Mesendoderm (in vitro differentiated cells): ENCODE results near the gene RASD2.

Experiments
- DNase-seq: peaks from one replicate; pipeline ENCODE4 v3.0.0; 2013
- H2AK5ac ChIP-seq: 2 replicates; pipeline ENCODE4 v1.6.1; 2013; ENCODE audit warnings: low read length, inconsistent platforms
- H2BK120ac ChIP-seq: 2 replicates; pipeline ENCODE4 v1.6.1; 2013; ENCODE audit warnings: low read depth, mild to moderate bottlenecking, low read length, moderate library complexity, mixed read lengths
- H2BK15ac ChIP-seq: replicated peaks from 2 replicates; pipeline ENCODE4 v1.6.1; 2013; ENCODE audit warnings: low read depth, mild to moderate bottlenecking, moderate library complexity
- H2BK5ac ChIP-seq: 2 replicates; pipeline ENCODE4 v1.6.1; 2013; ENCODE audit warnings: low read length, inconsistent platforms
- H3K18ac ChIP-seq: 2 replicates; pipeline ENCODE4 v1.6.1; 2013; ENCODE audit warnings: mild to moderate bottlenecking, low read length, mixed read lengths
- H3K23ac ChIP-seq: one replicate; pipeline ENCODE4 v1.6.1; 2013; ENCODE audit warnings: low read length
- H3K27ac ChIP-seq: 2 replicates; pipeline ENCODE4 v1.5.1; 2013; ENCODE audit warnings: low read depth, mild to moderate bottlenecking, inconsistent platforms, low read length, moderate library complexity
- H3K27me3 ChIP-seq: 2 replicates; pipeline ENCODE4 v1.6.1; 2013; ENCODE audit warnings: low read length, control low read depth, mild to moderate bottlenecking, inconsistent platforms; ENCODE audit not compliant: insufficient read depth, poor library complexity
- H3K36me3 ChIP-seq: 2 replicates; pipeline ENCODE4 v1.6.1; 2013; ENCODE audit warnings: low read length, inconsistent platforms; ENCODE audit not compliant: control insufficient read depth, insufficient read depth
- H3K4ac ChIP-seq: one replicate; pipeline ENCODE4 v1.6.1; 2013; ENCODE audit warnings: low read depth, mild to moderate bottlenecking, low read length, moderate library complexity
- H3K4me1 ChIP-seq: 2 replicates; pipeline ENCODE4 v1.6.1; 2013; ENCODE audit warnings: low read depth, low read length, inconsistent platforms; ENCODE audit not compliant: control insufficient read depth
- H3K4me2 ChIP-seq: 2 replicates; pipeline ENCODE4 v1.6.1; 2013; ENCODE audit warnings: low read length
- H3K4me3 ChIP-seq: 2 replicates; pipeline ENCODE4 v1.5.1; 2013; ENCODE audit warnings: mild to moderate bottlenecking, low read length
- H3K56ac ChIP-seq: one replicate; pipeline ENCODE4 v1.6.1; 2013; ENCODE audit warnings: low read length
- H3K79me1 ChIP-seq: 2 replicates; pipeline ENCODE4 v1.6.1; 2013; ENCODE audit warnings: low read length, inconsistent platforms
- H3K79me2 ChIP-seq: 2 replicates; pipeline ENCODE4 v1.6.1; 2013; ENCODE audit warnings: mild to moderate bottlenecking, low read length; ENCODE audit not compliant: control insufficient read depth, insufficient read depth
- H3K9ac ChIP-seq: 2 replicates; pipeline ENCODE4 v1.6.1; 2013; ENCODE audit warnings: low read length, inconsistent platforms
- H4K5ac ChIP-seq: one replicate; pipeline ENCODE4 v1.6.1; 2013; ENCODE audit warnings: low read length
- H4K8ac ChIP-seq: one replicate; pipeline ENCODE4 v1.6.1; 2013; ENCODE audit warnings: low read depth, mild to moderate bottlenecking, control low read depth, low read length, moderate library complexity
- WGBS: extraction: QIAGEN DNeasy Blood & Tissue Kit; methylation state at CpG from one replicate; pipeline ENCODE4 v1.1.7; 2013; ENCODE audit warnings: low lambda C conversion rate, missing lambda C conversion rate; ENCODE audit not compliant: insufficient coverage; ENCODE audit errors: extremely low coverage; 5-methylcytosine and 5-hydroxymethylcytosine counted together

The RASD2 gene

DNA sequence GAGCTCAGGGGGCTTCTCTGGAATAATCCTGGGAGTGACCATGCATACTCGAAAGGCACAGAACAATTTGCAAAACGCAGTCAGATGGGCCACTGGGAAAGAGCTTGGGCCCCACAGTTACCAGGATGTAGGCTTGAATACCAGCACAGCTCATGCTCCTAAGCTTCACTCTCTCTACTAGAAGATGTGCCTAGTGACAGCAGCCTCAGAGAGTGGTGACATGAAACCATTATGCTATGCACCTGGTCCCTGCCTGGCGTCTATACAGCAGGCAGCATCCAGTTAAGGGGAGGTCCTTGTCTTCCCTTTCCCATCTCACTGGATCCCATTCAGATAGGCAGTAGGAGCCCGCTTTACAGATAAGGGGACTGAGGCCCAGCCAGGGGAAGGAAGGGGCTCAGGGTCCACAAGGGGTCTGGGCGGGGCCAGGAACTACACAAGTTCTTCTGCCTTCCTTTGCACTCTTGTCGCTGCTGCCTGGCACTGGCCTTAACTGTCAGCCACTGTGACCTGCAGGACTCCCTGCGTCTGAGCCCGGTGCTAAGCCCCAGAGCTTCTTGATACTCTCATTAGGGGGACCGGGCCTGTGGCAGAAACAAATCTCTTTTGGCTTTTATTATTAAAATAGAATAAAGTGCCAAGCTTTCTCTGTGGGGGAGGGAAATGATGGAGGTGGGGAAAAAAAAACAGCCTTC is 21.2 kb upstream of the RASD2 start:
- Histone ChIP-seq H2AK5ac (no peak overlapping the region), H3K27ac (no peak overlapping the region), H3K56ac (no peak overlapping the region), H3K79me1 (no peaks in the 10 kb centered on the region), H4K8ac (no peak overlapping the region), H3K4me1 (peaks cover 2% of the 10 kb centered on the region), H3K23ac (no peak overlapping the region), H2BK120ac (no peak overlapping the region), H3K36me3 (no peaks in the 10 kb centered on the region), H3K27me3 (no peaks in the 10 kb centered on the region), H2BK15ac (no peak overlapping the region), H3K4ac (no peak overlapping the region), H3K4me2 (no peak overlapping the region), H3K4me3 (no peak overlapping the region), H3K79me2 (no peaks in the 10 kb centered on the region), H3K18ac (no peak overlapping the region), H2BK5ac (no peak overlapping the region), H3K9ac (no peak overlapping the region), H4K5ac (no peak overlapping the region)
- DNase-seq: no peak
- WGBS: no CpG with 5 or more reads among the region's 9 CpGs

DNA sequence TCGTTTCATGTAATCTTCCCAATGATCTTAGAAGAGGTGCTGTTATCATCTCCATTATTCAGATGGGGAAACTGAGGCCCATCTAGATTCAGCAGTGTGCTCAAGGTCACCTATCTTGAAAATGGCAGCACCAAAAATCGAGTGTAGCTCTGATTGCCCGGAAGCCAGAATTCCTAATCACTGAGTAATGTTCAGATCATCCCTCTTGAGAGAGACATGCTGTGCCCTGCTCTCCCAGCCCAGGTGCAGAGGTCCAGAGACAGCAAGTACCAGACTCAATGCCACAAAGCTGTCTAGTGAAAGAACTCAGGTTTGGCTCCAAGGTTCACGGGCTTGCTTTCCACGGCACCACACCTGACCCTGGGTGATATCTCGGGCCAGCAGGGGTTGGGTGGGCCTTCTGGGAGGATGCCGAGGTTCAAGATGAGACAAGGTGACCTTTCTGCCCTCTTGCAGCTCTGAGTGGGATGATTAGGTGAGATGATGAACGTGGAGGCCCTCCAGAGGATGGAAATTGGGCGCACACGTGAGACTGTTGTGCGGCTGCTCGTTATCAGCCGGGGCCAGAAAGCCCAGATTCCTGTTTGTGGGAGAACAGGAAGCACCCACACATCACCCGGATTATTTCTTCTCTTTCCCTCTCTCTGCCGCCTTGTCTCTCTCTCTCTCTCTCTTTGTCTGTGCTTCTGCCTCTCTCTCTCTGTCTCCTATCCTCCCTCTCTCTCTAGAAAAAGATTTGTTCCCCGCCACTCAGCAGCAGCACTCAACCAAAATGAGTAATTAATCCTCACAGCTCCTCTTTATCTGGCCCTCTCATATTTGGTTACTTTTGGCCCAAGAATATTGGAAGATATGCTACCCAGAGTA is 19.0 kb upstream of the RASD2 start:
- WGBS: no CpG with 5 or more reads among the region's 16 CpGs
- peaks cover 2% of the 10 kb centered on the region for H3K4me1 ChIP-seq
- no peak overlapping the region for H3K27ac ChIP-seq
- H3K4me2 ChIP-seq: no peak overlapping the region
- no peak overlapping the region for H4K5ac ChIP-seq
- no peaks in the 10 kb centered on the region for H3K36me3 ChIP-seq
- no peak overlapping the region for H3K9ac ChIP-seq
- H3K79me2 ChIP-seq: no peaks in the 10 kb centered on the region
- H3K23ac ChIP-seq: no peak overlapping the region
- no peak overlapping the region for H3K4me3 ChIP-seq
- H3K18ac ChIP-seq: no peak overlapping the region
- no peak for DNase-seq
- no peak overlapping the region for H2BK120ac ChIP-seq
- no peak overlapping the region for H4K8ac ChIP-seq
- no peaks in the 10 kb centered on the region for H3K79me1 ChIP-seq
- no peaks in the 10 kb centered on the region for H3K27me3 ChIP-seq
- no peak overlapping the region for H2BK15ac ChIP-seq
- H2AK5ac ChIP-seq: no peak overlapping the region
- no peak overlapping the region for H3K56ac ChIP-seq
- H2BK5ac ChIP-seq: no peak overlapping the region
- H3K4ac ChIP-seq: no peak overlapping the region

DNA sequence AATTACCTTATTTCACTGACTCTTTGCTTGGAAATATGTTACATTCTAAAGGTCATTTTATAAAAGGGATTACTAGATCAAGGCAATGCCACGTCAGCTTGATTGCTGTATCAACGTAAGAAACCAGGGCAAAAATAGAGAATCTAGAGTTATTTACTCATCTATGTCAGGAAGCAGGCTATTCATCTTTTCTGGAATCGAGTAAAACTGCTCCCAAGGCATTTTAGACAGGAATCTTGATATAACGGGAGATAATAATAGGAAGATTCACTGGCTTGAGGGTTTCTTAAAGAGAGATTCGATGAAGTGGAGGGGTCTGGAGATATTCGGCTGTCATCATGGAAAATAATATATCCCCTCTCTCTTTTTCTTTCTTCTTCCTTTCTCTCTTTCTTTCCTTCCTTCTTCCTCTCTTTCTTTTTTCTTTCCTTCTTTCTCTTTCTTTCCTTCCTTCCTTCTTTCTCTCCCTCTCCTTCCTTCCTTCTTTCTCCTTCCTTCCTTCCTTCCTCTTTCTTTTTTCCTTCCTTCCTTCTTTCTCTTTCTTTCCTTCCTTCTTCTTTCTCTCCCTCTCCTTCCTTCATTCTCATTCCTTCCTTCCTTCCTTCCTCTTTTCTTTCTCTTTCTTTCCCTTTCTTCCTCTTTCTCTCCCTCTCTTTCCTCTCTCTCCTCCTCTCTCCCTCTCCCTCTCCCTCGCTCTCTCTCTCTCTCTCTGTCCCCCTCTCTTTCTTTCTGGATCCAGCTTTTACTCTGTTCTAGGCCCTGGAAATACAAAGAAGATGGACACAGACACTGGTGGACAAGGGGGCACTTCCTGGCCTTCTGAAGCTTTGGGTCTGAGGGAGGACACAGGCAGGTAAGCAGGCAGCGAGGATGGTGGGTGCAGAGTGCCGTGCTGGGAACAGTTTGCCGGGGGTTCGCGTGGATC is 18.1 kb upstream of the RASD2 start:
- H2BK15ac ChIP-seq: no peak overlapping the region
- H3K4me2 ChIP-seq: no peak overlapping the region
- no peak overlapping the region for H3K27ac ChIP-seq
- no peaks in the 10 kb centered on the region for H3K27me3 ChIP-seq
- WGBS: no CpG with 5 or more reads among the region's 12 CpGs
- no peak overlapping the region for H2AK5ac ChIP-seq
- H3K36me3 ChIP-seq: no peaks in the 10 kb centered on the region
- H3K79me1 ChIP-seq: no peaks in the 10 kb centered on the region
- H3K4me1 ChIP-seq: peaks cover 2% of the 10 kb centered on the region
- H3K23ac ChIP-seq: no peak overlapping the region
- no peak overlapping the region for H2BK5ac ChIP-seq
- no peak overlapping the region for H4K8ac ChIP-seq
- H3K4ac ChIP-seq: no peak overlapping the region
- H3K56ac ChIP-seq: no peak overlapping the region
- H3K18ac ChIP-seq: no peak overlapping the region
- no peaks in the 10 kb centered on the region for H3K79me2 ChIP-seq
- H3K4me3 ChIP-seq: no peak overlapping the region
- no peak for DNase-seq
- no peak overlapping the region for H2BK120ac ChIP-seq
- H3K9ac ChIP-seq: no peak overlapping the region
- no peak overlapping the region for H4K5ac ChIP-seq

DNA sequence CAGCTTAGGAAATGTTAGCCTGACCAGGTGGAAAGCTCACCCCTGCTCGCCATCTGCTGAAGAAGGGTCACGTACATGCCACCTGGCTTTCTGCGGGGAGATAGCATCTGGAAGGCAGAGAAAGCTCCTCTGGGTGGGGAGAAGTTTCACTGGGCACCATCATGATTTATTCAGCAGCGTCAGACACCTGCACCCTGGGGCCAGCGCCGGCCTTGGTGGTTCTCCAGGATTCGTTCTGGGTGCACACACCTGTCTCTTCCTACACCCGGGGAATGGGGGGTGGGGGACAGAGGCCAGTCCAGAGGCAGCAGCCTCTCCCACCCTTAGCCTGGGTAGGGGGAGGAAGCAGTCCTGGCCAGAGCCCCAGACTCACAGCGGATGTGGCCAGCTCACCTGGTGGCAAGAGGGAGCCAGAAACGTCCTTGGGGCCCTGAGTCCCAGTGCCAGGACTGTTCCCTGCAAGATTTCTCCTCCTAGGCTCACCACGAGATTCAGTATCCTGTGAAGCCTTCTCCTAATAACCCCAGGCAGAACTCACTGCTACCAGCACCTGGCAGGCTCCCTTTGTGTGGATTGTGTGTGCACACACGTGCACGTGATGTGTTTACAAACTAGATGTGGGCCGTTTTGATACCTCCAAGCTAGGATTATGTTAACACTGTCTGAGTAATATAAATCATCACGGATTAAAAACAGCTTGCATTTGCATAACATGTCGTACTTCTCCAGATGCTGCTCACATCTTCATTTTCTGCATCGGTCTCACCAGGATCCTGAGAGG is 17.3 kb upstream of the RASD2 start:
- DNase-seq: no peak
- Histone ChIP-seq H3K4me3 (no peak overlapping the region), H2BK15ac (no peak overlapping the region), H3K23ac (no peak overlapping the region), H3K79me1 (no peaks in the 10 kb centered on the region), H3K4me2 (no peak overlapping the region), H3K79me2 (no peaks in the 10 kb centered on the region), H3K18ac (no peak overlapping the region), H2AK5ac (no peak overlapping the region), H3K9ac (no peak overlapping the region), H2BK5ac (no peak overlapping the region), H2BK120ac (no peak overlapping the region), H3K36me3 (no peaks in the 10 kb centered on the region), H3K4ac (no peak overlapping the region), H4K5ac (no peak overlapping the region), H3K27ac (no peak overlapping the region), H3K56ac (peak overlapping the region; percentile 15), H4K8ac (no peak overlapping the region), H3K4me1 (no peaks in the 10 kb centered on the region), H3K27me3 (no peaks in the 10 kb centered on the region)
- WGBS: no CpG with 5 or more reads among the region's 17 CpGs

DNA sequence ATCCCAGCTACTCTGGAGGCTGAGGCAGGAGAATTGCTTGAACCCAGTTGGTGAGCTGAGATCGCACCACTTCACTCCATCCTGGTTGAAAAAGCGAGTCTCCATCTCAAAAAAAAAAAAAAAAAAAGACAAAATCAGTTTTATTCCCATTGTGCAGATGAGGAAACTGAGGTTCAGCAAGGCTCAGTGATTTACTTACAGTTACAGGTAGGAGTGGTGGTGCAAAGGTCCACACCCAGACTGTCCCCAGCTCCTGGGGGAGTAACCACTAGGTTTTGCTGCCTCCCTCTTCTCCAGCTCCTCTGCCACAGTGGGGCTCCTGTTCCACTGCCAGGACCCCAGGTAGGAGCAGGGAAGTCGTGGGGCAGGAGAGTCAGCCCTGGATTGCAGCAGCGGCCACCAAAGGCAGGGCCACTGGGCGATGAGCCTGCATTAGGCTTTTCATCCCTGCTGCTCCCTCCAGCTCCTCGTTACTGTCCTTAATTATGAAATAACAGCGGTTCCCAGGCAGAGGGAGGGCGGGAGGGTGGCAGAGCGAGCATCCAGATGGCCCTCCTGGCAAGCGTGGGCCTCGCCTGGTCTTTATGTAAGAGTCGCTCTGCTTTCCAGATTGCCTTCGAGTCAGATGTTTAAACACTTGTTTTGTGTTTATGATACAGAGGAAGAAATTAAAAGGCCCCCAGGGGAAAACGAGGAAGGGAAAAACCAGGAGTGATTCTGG is 15.5 kb upstream of the RASD2 start:
- Histone ChIP-seq H2BK15ac (no peak overlapping the region), H3K4me1 (no peaks in the 10 kb centered on the region), H3K18ac (no peak overlapping the region), H3K4me3 (no peak overlapping the region), H3K36me3 (no peaks in the 10 kb centered on the region), H3K4ac (no peak overlapping the region), H3K27ac (no peak overlapping the region), H4K8ac (no peak overlapping the region), H3K27me3 (no peaks in the 10 kb centered on the region), H3K56ac (no peak overlapping the region), H3K9ac (no peak overlapping the region), H3K23ac (no peak overlapping the region), H4K5ac (no peak overlapping the region), H2AK5ac (no peak overlapping the region), H3K79me2 (no peaks in the 10 kb centered on the region), H3K79me1 (no peaks in the 10 kb centered on the region), H3K4me2 (no peak overlapping the region), H2BK120ac (no peak overlapping the region), H2BK5ac (no peak overlapping the region)
- DNase-seq: no peak
- whole genome bisulfite sequencing: no CpG with 5 or more reads among the region's 14 CpGs
